Panc1 (cell line): Measurements from ENCODE around the gene PAPSS2. TPM values are rescaled to one million over a fixed set of nuclear protein-coding genes. Genes with fewer than 3 reads are reported as not detected.
"Not testable (repeated sequence)": the region's sequence is repeated elsewhere in the genome, so short reads cannot be mapped to it uniquely, and the experiment has no call there.

Experiments
- ATAC-seq: fragments of 200-7000 bp; cut with Tn5 transposase; 2 replicates; pipeline ENCODE4 v1.9.1; 2020; ENCODE audit warnings: mild to moderate bottlenecking, moderate library complexity
- BruUV-seq: library from RNA; stranded (reverse); fragments of 400-500 nt; replicated peaks from 2 replicates; lab custom pipeline; 2021; lab: Mats Ljungman, UMichigan
- CTCF ChIA-PET: fragments of 300-600 bp; sonication (Branson Sonifier 250); formaldehyde crosslinking; loops from one replicate; lab custom pipeline; 2022; ENCODE audit warnings: antibody characterized with exemption; lab: Charles Lee
- POLR2A ChIA-PET: fragments of 300-600 bp; sonication (Branson Sonifier 250); formaldehyde crosslinking; loops from one replicate; lab custom pipeline; 2022; ENCODE audit warnings: antibody characterized with exemption; lab: Charles Lee
- DNase-seq: peaks from one replicate; pipeline ENCODE4 v3.0.0-alpha.2; 2010; ENCODE audit warnings: low read depth, low spot score
- H3K27ac ChIP-seq: 2 replicates; pipeline ENCODE4 v1.5.1; 2011; ENCODE audit warnings: mild to moderate bottlenecking, low read length, inconsistent platforms
- H3K27me3 ChIP-seq: fragments of 200-500 bp; sonication (Bioruptor generic); 2 replicates; pipeline ENCODE4 v1.6.0; 2014; ENCODE audit warnings: low read length, inconsistent platforms; ENCODE audit not compliant: control insufficient read depth, insufficient read depth
- H3K36me3 ChIP-seq: fragments of 200-500 bp; sonication (Bioruptor generic); 2 replicates; pipeline ENCODE4 v1.5.1; 2014; ENCODE audit warnings: inconsistent platforms, mild to moderate bottlenecking, low read length, moderate library complexity; ENCODE audit not compliant: control insufficient read depth, insufficient read depth
- H3K4me1 ChIP-seq: 2 replicates; pipeline ENCODE4 v1.5.1; 2011; ENCODE audit warnings: inconsistent platforms, mild to moderate bottlenecking, low read length, moderate library complexity; ENCODE audit not compliant: control insufficient read depth, insufficient read depth
- H3K4me3 ChIP-seq, 2 experiments: 2 replicates each; pipeline ENCODE4 v1.5.1; 2011 to 2012; ENCODE audit warnings: low read depth in 2 of 2, low read length in 2 of 2, mild to moderate bottlenecking in 2 of 2, inconsistent platforms in 1 of 2, moderate library complexity in 1 of 2
- H3K9me3 ChIP-seq: fragments of 200-500 bp; sonication (Bioruptor generic); 2 replicates; pipeline ENCODE4 v1.5.1; 2014; ENCODE audit warnings: low read depth, mild to moderate bottlenecking, inconsistent platforms, low read length, moderate library complexity; ENCODE audit not compliant: control insufficient read depth, insufficient read depth
- POLR2AphosphoS5 ChIP-seq: IDR thresholded peaks from 2 replicates; pipeline ENCODE4 v1.6.1; 2012; ENCODE audit warnings: mild to moderate bottlenecking, low read depth, low read length, moderate library complexity
- SIN3A ChIP-seq: IDR thresholded peaks from 2 replicates; pipeline ENCODE4 v1.6.1; 2012; ENCODE audit warnings: low read depth, mild to moderate bottlenecking, low read length, moderate library complexity, borderline replicate concordance; ENCODE audit not compliant: insufficient read depth
- TCF7L2 ChIP-seq: IDR thresholded peaks from 2 replicates; pipeline ENCODE4 v1.6.1; 2011; ENCODE audit warnings: mild to moderate bottlenecking, low read depth, low read length, inconsistent platforms
- in situ Hi-C: cut with HindIII; loops from 2 replicates; pipeline ENCODE4 v1.10.0; 2016; ENCODE audit warnings: low sequenced_read_pairs, low pct_unique_long_range_greater_than_20kb
- intact Hi-C: fragments of 100-400 bp; cut with micrococcal nuclease; formaldehyde crosslinking; loops from one replicate; pipeline ENCODE4 v1.10.0; 2022; ENCODE audit not compliant: unreplicated experiment
- total RNA-seq: library from RNA; stranded (reverse); gene quantifications from one replicate; pipeline ENCODE4 v1.2.1, GENCODE V29; 2021; ENCODE audit not compliant: unreplicated experiment
- TF ChIP-seq, protein P1 (sequence below), 2 experiments: IDR thresholded peaks; 2 replicates each; pipeline ENCODE4 v1.6.1; 2011 to 2012; ENCODE audit warnings: low read depth in 2 of 2, control low read depth in 1 of 2, low read length in 1 of 2, mild to moderate bottlenecking in 1 of 2, moderate library complexity in 1 of 2; ENCODE audit not compliant: insufficient read depth in 1 of 2
- TF ChIP-seq, protein P2 (sequence below): fragments of 450-650 bp; IDR thresholded peaks from 2 replicates; pipeline ENCODE4 v1.5.1; 2017; ENCODE audit warnings: mild to moderate bottlenecking

The PAPSS2 gene
- total RNA-seq, 1 experiment from 2014 or later: 17.1 TPM

DNA sequence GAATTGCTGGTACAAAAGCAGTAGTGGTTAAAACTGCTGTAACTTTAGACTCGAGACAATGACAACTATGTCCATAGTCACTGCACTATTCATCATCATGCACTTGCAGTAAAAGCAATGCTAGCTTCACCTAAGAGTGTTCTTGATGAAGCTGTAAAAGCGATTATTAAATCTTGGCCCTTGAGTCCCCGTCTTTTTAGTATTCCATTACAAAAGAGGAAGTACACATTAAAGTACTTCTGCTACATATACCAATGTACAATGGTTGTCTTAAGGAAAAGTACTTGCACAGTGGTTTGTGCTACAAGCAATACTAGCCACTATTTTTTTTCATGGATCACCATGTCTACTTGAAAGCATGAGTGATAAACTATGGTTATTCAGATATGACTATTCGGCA lies 80.0 kb downstream of the PAPSS2 start:
- no peak for TF ChIP-seq POLR2AphosphoS5
- TF ChIP-seq, protein P1, sequence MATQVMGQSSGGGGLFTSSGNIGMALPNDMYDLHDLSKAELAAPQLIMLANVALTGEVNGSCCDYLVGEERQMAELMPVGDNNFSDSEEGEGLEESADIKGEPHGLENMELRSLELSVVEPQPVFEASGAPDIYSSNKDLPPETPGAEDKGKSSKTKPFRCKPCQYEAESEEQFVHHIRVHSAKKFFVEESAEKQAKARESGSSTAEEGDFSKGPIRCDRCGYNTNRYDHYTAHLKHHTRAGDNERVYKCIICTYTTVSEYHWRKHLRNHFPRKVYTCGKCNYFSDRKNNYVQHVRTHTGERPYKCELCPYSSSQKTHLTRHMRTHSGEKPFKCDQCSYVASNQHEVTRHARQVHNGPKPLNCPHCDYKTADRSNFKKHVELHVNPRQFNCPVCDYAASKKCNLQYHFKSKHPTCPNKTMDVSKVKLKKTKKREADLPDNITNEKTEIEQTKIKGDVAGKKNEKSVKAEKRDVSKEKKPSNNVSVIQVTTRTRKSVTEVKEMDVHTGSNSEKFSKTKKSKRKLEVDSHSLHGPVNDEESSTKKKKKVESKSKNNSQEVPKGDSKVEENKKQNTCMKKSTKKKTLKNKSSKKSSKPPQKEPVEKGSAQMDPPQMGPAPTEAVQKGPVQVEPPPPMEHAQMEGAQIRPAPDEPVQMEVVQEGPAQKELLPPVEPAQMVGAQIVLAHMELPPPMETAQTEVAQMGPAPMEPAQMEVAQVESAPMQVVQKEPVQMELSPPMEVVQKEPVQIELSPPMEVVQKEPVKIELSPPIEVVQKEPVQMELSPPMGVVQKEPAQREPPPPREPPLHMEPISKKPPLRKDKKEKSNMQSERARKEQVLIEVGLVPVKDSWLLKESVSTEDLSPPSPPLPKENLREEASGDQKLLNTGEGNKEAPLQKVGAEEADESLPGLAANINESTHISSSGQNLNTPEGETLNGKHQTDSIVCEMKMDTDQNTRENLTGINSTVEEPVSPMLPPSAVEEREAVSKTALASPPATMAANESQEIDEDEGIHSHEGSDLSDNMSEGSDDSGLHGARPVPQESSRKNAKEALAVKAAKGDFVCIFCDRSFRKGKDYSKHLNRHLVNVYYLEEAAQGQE (IDR thresholded peaks at IDR 0.05; ENCODE audit: insufficient read depth in 1 of 2, low read depth in 2 of 2, low read length in 1 of 2): no peak
- TF ChIP-seq, protein P2, sequence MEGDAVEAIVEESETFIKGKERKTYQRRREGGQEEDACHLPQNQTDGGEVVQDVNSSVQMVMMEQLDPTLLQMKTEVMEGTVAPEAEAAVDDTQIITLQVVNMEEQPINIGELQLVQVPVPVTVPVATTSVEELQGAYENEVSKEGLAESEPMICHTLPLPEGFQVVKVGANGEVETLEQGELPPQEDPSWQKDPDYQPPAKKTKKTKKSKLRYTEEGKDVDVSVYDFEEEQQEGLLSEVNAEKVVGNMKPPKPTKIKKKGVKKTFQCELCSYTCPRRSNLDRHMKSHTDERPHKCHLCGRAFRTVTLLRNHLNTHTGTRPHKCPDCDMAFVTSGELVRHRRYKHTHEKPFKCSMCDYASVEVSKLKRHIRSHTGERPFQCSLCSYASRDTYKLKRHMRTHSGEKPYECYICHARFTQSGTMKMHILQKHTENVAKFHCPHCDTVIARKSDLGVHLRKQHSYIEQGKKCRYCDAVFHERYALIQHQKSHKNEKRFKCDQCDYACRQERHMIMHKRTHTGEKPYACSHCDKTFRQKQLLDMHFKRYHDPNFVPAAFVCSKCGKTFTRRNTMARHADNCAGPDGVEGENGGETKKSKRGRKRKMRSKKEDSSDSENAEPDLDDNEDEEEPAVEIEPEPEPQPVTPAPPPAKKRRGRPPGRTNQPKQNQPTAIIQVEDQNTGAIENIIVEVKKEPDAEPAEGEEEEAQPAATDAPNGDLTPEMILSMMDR: no peak
- no peak for TF ChIP-seq TCF7L2
- TF ChIP-seq SIN3A: no peak
- no peaks in the 10 kb centered on the region for H3K9me3 ChIP-seq
- no peak overlapping the region for H3K27ac ChIP-seq
- ATAC-seq: no peak
- BruUV-seq: no TSS peak
- no peak overlapping the region for H3K4me3 ChIP-seq
- no peaks in the 10 kb centered on the region for H3K27me3 ChIP-seq
- no peaks in the 10 kb centered on the region for H3K4me1 ChIP-seq
- in situ Hi-C loops: no loop called here
- CTCF ChIA-PET: no interaction called here
- DNase-seq: no peak
- no peaks in the 10 kb centered on the region for H3K36me3 ChIP-seq
- POLR2A ChIA-PET: no interaction called here
- intact Hi-C loops: loop anchor here (5.0 kb wide), 1 partner anchor 207 kb away; no protein-coding TSS in a partner anchor

DNA sequence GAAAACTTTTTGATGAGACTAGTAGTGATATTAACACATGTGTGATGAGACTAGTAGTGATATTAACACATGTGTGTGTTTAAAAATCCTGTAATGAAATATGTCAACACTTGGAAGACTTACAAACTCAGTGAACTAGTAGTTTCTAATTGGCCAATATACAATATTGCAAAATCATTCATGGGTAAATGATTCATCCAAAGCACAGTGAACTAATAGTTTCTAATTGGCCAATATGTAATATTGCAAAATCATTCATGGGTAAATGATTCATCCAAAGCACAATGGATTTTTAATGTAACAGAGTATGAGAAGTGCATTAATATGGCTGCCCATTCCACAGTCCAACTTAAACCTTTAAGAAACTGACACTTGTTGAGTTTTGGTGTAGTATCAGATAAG lies 80.6 kb downstream of the PAPSS2 start:
- no peak overlapping the region for H3K27ac ChIP-seq
- no peaks in the 10 kb centered on the region for H3K36me3 ChIP-seq
- no peaks in the 10 kb centered on the region for H3K4me1 ChIP-seq
- ATAC-seq (no peak), DNase-seq (no peak)
- no peaks in the 10 kb centered on the region for H3K9me3 ChIP-seq
- in situ Hi-C loops (no loop called here), intact Hi-C loops (no loop called here)
- no TSS peak for BruUV-seq
- no peaks in the 10 kb centered on the region for H3K27me3 ChIP-seq
- no peak for TF ChIP-seq POLR2AphosphoS5
- TF ChIP-seq, protein P1 (IDR thresholded peaks at IDR 0.05; ENCODE audit: insufficient read depth in 1 of 2, low read depth in 2 of 2, low read length in 1 of 2): no peak
- TF ChIP-seq, protein P2: no peak
- ChIA-PET POLR2A (no interaction called here), CTCF (no interaction called here)
- H3K4me3 ChIP-seq: no peak overlapping the region

DNA sequence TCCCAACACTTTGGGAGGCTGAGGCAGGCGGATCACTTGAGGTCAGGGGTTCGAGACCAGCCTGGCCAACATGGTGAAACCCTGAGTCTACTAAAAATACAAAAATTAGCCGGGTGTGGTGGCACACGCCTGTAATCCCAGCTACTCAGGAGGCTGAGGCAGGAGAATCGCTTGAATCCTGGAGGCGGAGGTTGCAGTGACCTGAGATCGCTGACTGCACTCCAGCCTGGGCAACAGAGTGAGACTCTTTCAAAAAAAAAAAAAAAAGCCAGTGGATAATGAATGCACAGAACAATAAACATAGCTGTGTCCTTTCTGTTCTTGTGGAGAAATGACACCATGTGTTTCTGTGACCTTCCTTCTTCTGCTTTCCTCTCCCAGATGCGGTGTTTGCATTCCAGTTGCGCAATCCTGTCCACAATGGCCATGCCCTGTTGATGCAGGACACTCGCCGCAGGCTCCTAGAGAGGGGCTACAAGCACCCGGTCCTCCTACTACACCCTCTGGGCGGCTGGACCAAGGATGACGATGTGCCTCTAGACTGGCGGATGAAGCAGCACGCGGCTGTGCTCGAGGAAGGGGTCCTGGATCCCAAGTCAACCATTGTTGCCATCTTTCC lies 83.4 kb downstream of the PAPSS2 start:
- intact Hi-C loops, H3K36me3 ChIP-seq, H3K9me3 ChIP-seq, POLR2A ChIA-PET, H3K27me3 ChIP-seq, H3K4me1 ChIP-seq, H3K27ac ChIP-seq, H3K4me3 ChIP-seq, BruUV-seq, ATAC-seq, in situ Hi-C loops, DNase-seq: not testable (repeated sequence)
- CTCF ChIA-PET: interaction anchor here (0.7 kb wide), 1 partner anchor 12 kb away, joined by 3 read pairs; no protein-coding TSS in a partner anchor
